ENCODE data around the gene COPS7A.

COPS7A gene

GRCh38 chr12:6750506-6750905 lies 26.7 kb downstream of the COPS7A start:
- no peak for DNase-seq (ENCODE audit: extremely low read depth in 1 of 2, low read depth in 1 of 2)

- no peak for DNase-seq (ENCODE audit: extremely low read depth in 1 of 2, low read depth in 1 of 2)
These were observed 27.9 kb downstream of the COPS7A start for GRCh38 chr12:6751767-6752166.

GRCh38 chr12:6752167-6752920 lies 28.5 kb downstream of the COPS7A start:
- no peak for DNase-seq (ENCODE audit: extremely low read depth in 1 of 2, low read depth in 1 of 2)

- DNase-seq (ENCODE audit: extremely low read depth in 1 of 2, low read depth in 1 of 2), result peak; percentile 94 to 95
These were observed 29.3 kb downstream of the COPS7A start, which contains the start of gene MLF2 for GRCh38 chr12:6752921-6753771. TSS of gene MLF2 (minus strand) at chr12:6753141. CDS start at chr12:6752334, 807 bp downstream.

- no peak for DNase-seq (ENCODE audit: extremely low read depth in 1 of 2, low read depth in 1 of 2)
These were observed 30.0 kb downstream of the COPS7A start for GRCh38 chr12:6753772-6754356.

GRCh38 chr12:6754411-6754810 lies 30.6 kb downstream of the COPS7A start:
- no peak for DNase-seq (ENCODE audit: extremely low read depth in 1 of 2, low read depth in 1 of 2)

- no peak for DNase-seq (ENCODE audit: extremely low read depth in 1 of 2, low read depth in 1 of 2)
These were observed 33.3 kb downstream of the COPS7A start for GRCh38 chr12:6757028-6757690.

GRCh38 chr12:6758506-6759095 lies 34.8 kb downstream of the COPS7A start:
- no peak for DNase-seq (ENCODE audit: extremely low read depth in 1 of 2, low read depth in 1 of 2)

- DNase-seq (ENCODE audit: extremely low read depth in 1 of 2, low read depth in 1 of 2), result no peak
These were observed 35.9 kb downstream of the COPS7A start for GRCh38 chr12:6759741-6760140.

GRCh38 chr12:6763380-6763779 lies 39.5 kb downstream of the COPS7A start:
- no peak for DNase-seq (ENCODE audit: extremely low read depth in 1 of 2, low read depth in 1 of 2)

GRCh38 chr12:6764011-6764828 lies 40.4 kb downstream of the COPS7A start:
- DNase-seq (ENCODE audit: extremely low read depth in 1 of 2, low read depth in 1 of 2), result no peak

GRCh38 chr12:6765048-6765633 lies 41.3 kb downstream of the COPS7A start:
- no peak for DNase-seq (ENCODE audit: extremely low read depth in 1 of 2, low read depth in 1 of 2)

- no peak for DNase-seq (ENCODE audit: extremely low read depth in 1 of 2, low read depth in 1 of 2)
These were observed 42.1 kb downstream of the COPS7A start, which contains the start of gene PTMS for GRCh38 chr12:6765634-6766581. TSS of gene PTMS (plus strand) at chr12:6766363. CDS start at chr12:6766706, 343 bp downstream.

- no peak for DNase-seq (ENCODE audit: extremely low read depth in 1 of 2, low read depth in 1 of 2)
These were observed 43.0 kb downstream of the COPS7A start for GRCh38 chr12:6766651-6767349.

GRCh38 chr12:6767353-6768319 lies 43.8 kb downstream of the COPS7A start:
- no peak for DNase-seq (ENCODE audit: extremely low read depth in 1 of 2, low read depth in 1 of 2)

- DNase-seq (ENCODE audit: extremely low read depth in 1 of 2, low read depth in 1 of 2), result no peak
These were observed 44.6 kb downstream of the COPS7A start for GRCh38 chr12:6768437-6768914.

Data from activated CD8-positive, alpha-beta memory T cell treated with anti-CD3 and anti-CD28 coated beads for 1 hour (primary cell).